Measurements from ENCODE around the gene CDYL.
"Not testable (repeated sequence)": the region's sequence is repeated elsewhere in the genome, so short reads cannot be mapped to it uniquely, and the experiment has no call there.

The CDYL gene

GRCh38 chr6:4846387-4846786 is 70.2 kb downstream of the CDYL start:
- no peak for DNase-seq (ENCODE audit: low read depth in 2 of 2)

GRCh38 chr6:4848382-4849068 is 72.3 kb downstream of the CDYL start:
- no peak for DNase-seq (ENCODE audit: low read depth in 2 of 2)

- no peak for DNase-seq (ENCODE audit: low read depth in 2 of 2)
Measured at GRCh38 chr6:4849226-4850022, 73.2 kb downstream of the CDYL start.

GRCh38 chr6:4851035-4851434 is 74.8 kb downstream of the CDYL start:
- no peak for DNase-seq (ENCODE audit: low read depth in 2 of 2)

- not testable (repeated sequence) for DNase-seq (ENCODE audit: low read depth in 2 of 2)
Measured at GRCh38 chr6:4852186-4852585, 76.0 kb downstream of the CDYL start.

GRCh38 chr6:4852938-4853337 is 76.7 kb downstream of the CDYL start:
- DNase-seq (ENCODE audit: low read depth in 2 of 2) = no peak

- DNase-seq (ENCODE audit: low read depth in 2 of 2) = no peak
Measured at GRCh38 chr6:4853349-4853748, 77.1 kb downstream of the CDYL start.

- no peak for DNase-seq (ENCODE audit: low read depth in 2 of 2)
Measured at GRCh38 chr6:4853782-4854511, 77.7 kb downstream of the CDYL start.

- DNase-seq (ENCODE audit: low read depth in 2 of 2) = no peak
Measured at GRCh38 chr6:4856785-4857184, 80.6 kb downstream of the CDYL start.

GRCh38 chr6:4858194-4859015 is 82.2 kb downstream of the CDYL start:
- DNase-seq (ENCODE audit: low read depth in 2 of 2) = no peak

- no peak for DNase-seq (ENCODE audit: low read depth in 2 of 2)
Measured at GRCh38 chr6:4860387-4860786, 84.2 kb downstream of the CDYL start.

- DNase-seq (ENCODE audit: low read depth in 2 of 2) = no peak
Measured at GRCh38 chr6:4861564-4861963, 85.4 kb downstream of the CDYL start.

- no peak for DNase-seq (ENCODE audit: low read depth in 2 of 2)
Measured at GRCh38 chr6:4864519-4864918, 88.3 kb downstream of the CDYL start.

GRCh38 chr6:4865006-4865405 is 88.8 kb downstream of the CDYL start:
- DNase-seq (ENCODE audit: low read depth in 2 of 2) = not testable (repeated sequence)

- no peak for DNase-seq (ENCODE audit: low read depth in 2 of 2)
Measured at GRCh38 chr6:4870821-4871494, 94.8 kb downstream of the CDYL start.

GRCh38 chr6:4871825-4872224 is 95.6 kb downstream of the CDYL start:
- DNase-seq (ENCODE audit: low read depth in 2 of 2) = no peak

- DNase-seq (ENCODE audit: low read depth in 2 of 2) = no peak
Measured at GRCh38 chr6:4872841-4873240, 96.6 kb downstream of the CDYL start.

GRCh38 chr6:4873928-4874327 is 97.7 kb downstream of the CDYL start:
- DNase-seq (ENCODE audit: low read depth in 2 of 2) = no peak

- no peak for DNase-seq (ENCODE audit: low read depth in 2 of 2)
Measured at GRCh38 chr6:4879741-4880275, 103.6 kb downstream of the CDYL start.

- DNase-seq (ENCODE audit: low read depth in 2 of 2) = no peak
Measured at GRCh38 chr6:4880363-4880762, 104.2 kb downstream of the CDYL start.

- no peak for DNase-seq (ENCODE audit: low read depth in 2 of 2)
Measured at GRCh38 chr6:4883298-4883697, 107.1 kb downstream of the CDYL start.
